IPS-18c (cell line): ENCODE measurements around the gene UPK1B.
A peak's percentile ranks its signal among the peaks of the same experiment; 100 is the strongest.
"Not testable (repeated sequence)": the region's sequence is repeated elsewhere in the genome, so short reads cannot be mapped to it uniquely, and the experiment has no call there.

Source experiments
- H3K4me3 ChIP-seq: 2 replicates; pipeline ENCODE4 v1.7.0; 2013; ENCODE audit warnings: low read depth, mild to moderate bottlenecking, low read length, moderate library complexity; ENCODE audit not compliant: insufficient read depth
- H3K9me3 ChIP-seq: one replicate; pipeline ENCODE4 v1.6.1; 2013; ENCODE audit warnings: mild to moderate bottlenecking, low read length, moderate library complexity; ENCODE audit not compliant: control insufficient read depth, insufficient read depth

Gene UPK1B

GRCh38 chr3:119235151-119235550 lies 61.8 kb downstream of the UPK1B start:
- no peaks in the 10 kb centered on the region for H3K9me3 ChIP-seq
- H3K4me3 ChIP-seq: no peak overlapping the region

GRCh38 chr3:119236756-119237155 lies 63.4 kb downstream of the UPK1B start:
- Histone ChIP-seq H3K4me3 (no peak overlapping the region), H3K9me3 (no peaks in the 10 kb centered on the region)

GRCh38 chr3:119237299-119237698 lies 63.9 kb downstream of the UPK1B start:
- Histone ChIP-seq H3K4me3 (no peak overlapping the region), H3K9me3 (no peaks in the 10 kb centered on the region)

GRCh38 chr3:119238363-119238762 lies 65.0 kb downstream of the UPK1B start:
- Histone ChIP-seq H3K4me3 (no peak overlapping the region), H3K9me3 (no peaks in the 10 kb centered on the region)

GRCh38 chr3:119239206-119239820 lies 65.9 kb downstream of the UPK1B start:
- H3K4me3 ChIP-seq: peak overlapping the region; percentile 77
- H3K9me3 ChIP-seq: no peaks in the 10 kb centered on the region

GRCh38 chr3:119240101-119240590 lies 66.7 kb downstream of the UPK1B start:
- Histone ChIP-seq H3K4me3 (peak overlapping the region; percentile 77), H3K9me3 (no peaks in the 10 kb centered on the region)

- no peaks in the 10 kb centered on the region for H3K9me3 ChIP-seq
- peak within 1 kb of the TSS; percentile 77 for H3K4me3 ChIP-seq
Measured at GRCh38 chr3:119240591-119241434, 67.4 kb downstream of the UPK1B start, which contains the start of gene B4GALT4. B4GALT4 (minus strand) TSS chr3:119240878; CDS start chr3:119230099, 10,779 bp downstream.

- not testable (repeated sequence) for H3K9me3 ChIP-seq
Measured at GRCh38 chr3:119242387-119243057, 69.1 kb downstream of the UPK1B start.

GRCh38 chr3:119243058-119243529 lies 69.7 kb downstream of the UPK1B start:
- not testable (repeated sequence) for H3K4me3 ChIP-seq, H3K9me3 ChIP-seq

More at GRCh38 chr3:119242387-119243057, 69.1 kb downstream of the UPK1B start:
- H3K4me3 ChIP-seq: not testable (repeated sequence)

GRCh38 chr3:119243712-119244111 lies 70.3 kb downstream of the UPK1B start:
- no peaks in the 10 kb centered on the region for H3K9me3 ChIP-seq
- H3K4me3 ChIP-seq: no peak overlapping the region

GRCh38 chr3:119245778-119246177 lies 72.4 kb downstream of the UPK1B start:
- Histone ChIP-seq H3K4me3 (no peak overlapping the region), H3K9me3 (no peaks in the 10 kb centered on the region)
